Effector memory CD4-positive, alpha-beta T cell (primary cell): Measurements from ENCODE around the gene MEGF9.

ENCODE experiments used
- DNase-seq, 3 donors: peaks; one replicate each; pipeline ENCODE4 v3.0.0-alpha.2; 2020
- H3K27ac ChIP-seq: 2 replicates; pipeline ENCODE4 v1.7.0; 2013; ENCODE audit warnings: mild to moderate bottlenecking, low read length, moderate library complexity; ENCODE audit not compliant: insufficient read depth, poor library complexity, severe bottlenecking
- H3K27me3 ChIP-seq: replicated peaks from 2 replicates; pipeline ENCODE4 v1.7.0; 2013; ENCODE audit warnings: mild to moderate bottlenecking, low read length; ENCODE audit not compliant: insufficient read depth, control insufficient read depth, poor library complexity, severe bottlenecking
- H3K36me3 ChIP-seq: 2 replicates; pipeline ENCODE4 v1.7.0; 2013; ENCODE audit warnings: mild to moderate bottlenecking, low read length, moderate library complexity; ENCODE audit not compliant: control insufficient read depth, insufficient read depth
- H3K4me1 ChIP-seq: 2 replicates; pipeline ENCODE4 v1.7.0; 2013; ENCODE audit warnings: low read length, mild to moderate bottlenecking; ENCODE audit not compliant: control insufficient read depth, insufficient read depth, poor library complexity, severe bottlenecking
- H3K4me3 ChIP-seq: 2 replicates; pipeline ENCODE4 v1.7.0; 2013; ENCODE audit warnings: low read length, low read depth, mild to moderate bottlenecking; ENCODE audit not compliant: insufficient read depth, poor library complexity, severe bottlenecking
- H3K9me3 ChIP-seq: 2 replicates; pipeline ENCODE4 v1.7.0; 2013; ENCODE audit warnings: mild to moderate bottlenecking, low read length, moderate library complexity; ENCODE audit not compliant: control insufficient read depth

Gene MEGF9

GRCh38 chr9:120733190-120733589, 18.9 kb upstream of the MEGF9 start:
- H3K4me1 ChIP-seq, result no peaks in the 10 kb centered on the region

DNA sequence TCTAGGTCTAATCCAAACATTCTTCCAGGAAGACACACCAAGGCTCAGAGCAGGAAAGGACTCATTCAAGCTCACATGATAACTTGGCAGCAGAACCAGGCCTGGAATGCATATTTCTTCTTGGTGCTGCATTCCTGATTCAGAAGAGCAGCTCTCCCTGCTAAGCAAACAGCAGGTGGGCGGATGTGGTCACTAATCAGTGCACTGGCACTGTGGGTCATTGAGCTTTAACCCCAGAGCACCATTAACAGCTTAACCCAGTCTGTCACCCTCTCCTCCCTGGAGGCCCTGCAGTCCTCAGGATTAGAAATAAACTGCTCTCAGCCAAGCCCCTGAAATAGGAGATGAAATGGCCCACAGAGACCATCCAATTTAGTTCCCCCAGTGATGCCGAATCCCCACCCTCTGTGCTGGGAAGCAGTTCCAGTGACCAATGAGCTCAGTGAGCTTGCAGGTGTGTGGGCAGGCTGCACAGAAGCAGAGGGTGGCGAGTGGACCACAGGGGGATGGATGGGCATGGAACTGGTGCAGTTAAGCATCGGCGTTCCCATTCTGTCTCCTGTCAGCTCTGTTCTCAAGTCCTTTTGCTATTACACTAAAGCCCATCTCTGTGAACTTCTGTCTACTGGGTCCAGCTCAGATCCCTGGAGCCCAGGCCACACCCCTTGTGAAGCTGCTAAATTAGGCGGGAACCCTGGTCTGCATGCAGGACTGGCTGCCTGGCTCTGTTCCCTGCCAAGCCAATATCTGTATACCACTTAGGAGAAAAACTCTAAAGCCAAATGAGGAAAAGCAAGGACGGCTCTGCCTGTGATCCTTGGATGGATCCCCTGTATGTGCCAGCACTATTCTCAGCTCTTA, 16.6 kb upstream of the MEGF9 start:
- Histone ChIP-seq H3K4me1 (no peaks in the 10 kb centered on the region), H3K36me3 (no peaks in the 10 kb centered on the region), H3K27me3 (no peaks in the 10 kb centered on the region), H3K27ac (no peak overlapping the region), H3K4me3 (no peak overlapping the region), H3K9me3 (no peaks in the 10 kb centered on the region)
- no peak for DNase-seq

More at GRCh38 chr9:120733190-120733589, 18.9 kb upstream of the MEGF9 start:
- no peak overlapping the region for H3K27ac ChIP-seq
- no peaks in the 10 kb centered on the region for H3K36me3 ChIP-seq
- H3K9me3 ChIP-seq, result no peaks in the 10 kb centered on the region
- no peak for DNase-seq
- H3K27me3 ChIP-seq, result no peaks in the 10 kb centered on the region
- no peak overlapping the region for H3K4me3 ChIP-seq

GRCh38 chr9:120729791-120730241, 15.5 kb upstream of the MEGF9 start:
- Histone ChIP-seq H3K4me1 (no peaks in the 10 kb centered on the region), H3K9me3 (no peaks in the 10 kb centered on the region), H3K4me3 (no peak overlapping the region), H3K27ac (no peak overlapping the region), H3K27me3 (no peaks in the 10 kb centered on the region), H3K36me3 (no peaks in the 10 kb centered on the region)
- no peak for DNase-seq

DNA sequence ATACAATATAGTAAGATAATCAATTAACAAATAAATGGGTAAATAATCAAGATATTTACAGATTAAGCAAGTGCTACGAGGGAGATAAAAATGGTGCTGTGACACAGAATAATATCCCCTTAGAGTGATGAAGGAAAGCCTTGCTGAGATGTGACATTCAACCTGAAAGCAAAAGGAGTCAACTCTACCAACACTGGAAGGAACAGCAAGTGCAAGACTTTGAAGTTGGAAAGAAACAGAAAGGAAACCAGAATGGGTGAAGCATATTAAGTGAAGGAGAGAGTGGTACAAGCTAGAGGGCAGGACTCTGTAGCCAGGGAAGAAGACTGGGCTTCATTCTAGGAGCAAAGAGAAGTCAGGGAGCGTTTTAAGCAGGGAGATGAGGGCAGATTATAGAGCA, 12.2 kb upstream of the MEGF9 start:
- Histone ChIP-seq H3K27me3 (no peaks in the 10 kb centered on the region), H3K4me1 (no peaks in the 10 kb centered on the region)

GRCh38 chr9:120725907-120726306, 11.6 kb upstream of the MEGF9 start:
- Histone ChIP-seq H3K4me3 (no peak overlapping the region), H3K9me3 (no peaks in the 10 kb centered on the region), H3K36me3 (no peaks in the 10 kb centered on the region), H3K27me3 (no peaks in the 10 kb centered on the region), H3K4me1 (no peaks in the 10 kb centered on the region), H3K27ac (no peak overlapping the region)
- no peak for DNase-seq

More for the DNA sequence above, 12.2 kb upstream of the MEGF9 start:
- Histone ChIP-seq H3K9me3 (no peaks in the 10 kb centered on the region), H3K36me3 (no peaks in the 10 kb centered on the region), H3K4me3 (no peak overlapping the region), H3K27ac (no peak overlapping the region)
- no peak for DNase-seq

DNA sequence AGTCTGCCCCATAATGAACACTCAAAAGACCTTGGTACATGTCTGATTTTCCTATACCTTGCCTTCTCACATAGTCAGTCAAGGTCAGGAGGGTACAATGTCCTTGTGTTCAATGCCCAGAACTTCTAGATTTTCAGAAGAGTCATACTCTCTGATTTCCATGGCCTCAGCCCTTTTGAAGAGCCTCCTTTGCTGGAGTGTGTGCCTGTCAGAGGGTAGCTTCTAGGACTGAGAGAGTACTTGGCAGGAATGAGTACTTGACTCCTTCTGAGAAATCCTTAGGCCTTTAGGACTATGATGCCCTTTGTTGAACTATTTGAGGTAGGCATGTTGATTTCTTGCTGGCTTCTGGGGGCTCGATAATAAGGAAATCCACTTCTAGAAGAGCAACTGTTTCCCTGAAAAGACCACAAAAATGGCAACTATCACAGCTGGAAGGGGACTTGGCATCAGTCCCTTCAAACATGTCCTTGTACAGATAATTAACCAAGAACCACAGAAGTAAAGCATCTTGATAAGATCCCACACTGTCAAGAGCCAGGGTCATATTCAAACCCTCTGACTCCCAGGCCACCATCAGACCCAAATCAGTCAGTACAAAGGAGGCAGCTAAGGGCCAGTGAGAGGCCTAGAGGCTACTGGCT, 10.6 kb upstream of the MEGF9 start:
- Histone ChIP-seq H3K27ac (no peak overlapping the region), H3K9me3 (no peaks in the 10 kb centered on the region), H3K27me3 (no peaks in the 10 kb centered on the region), H3K4me3 (no peak overlapping the region), H3K36me3 (no peaks in the 10 kb centered on the region), H3K4me1 (no peaks in the 10 kb centered on the region)
- DNase-seq, result no peak

- no peak for DNase-seq
These were observed 9.3 kb upstream of the MEGF9 start for GRCh38 chr9:120723565-120723964.

DNA sequence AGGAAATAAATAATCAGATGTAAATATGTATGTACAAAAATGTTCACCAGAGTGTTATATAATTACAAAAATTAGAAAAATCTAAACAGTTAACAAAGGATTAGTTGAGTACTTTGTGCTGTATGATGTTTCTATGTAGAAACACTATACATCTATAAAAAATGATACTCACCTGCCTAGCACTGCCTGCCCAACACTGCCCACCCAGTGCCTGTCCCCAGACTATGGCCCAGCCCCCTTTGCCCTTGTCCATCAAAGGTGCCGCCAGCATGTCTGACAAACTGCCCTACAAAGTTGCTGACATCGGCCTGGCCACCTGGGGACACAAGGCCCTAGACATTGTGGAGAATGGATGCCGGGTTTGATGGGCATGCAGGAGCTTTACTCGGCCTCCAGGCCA, 6.1 kb upstream of the MEGF9 start:
- no peaks in the 10 kb centered on the region for H3K4me1 ChIP-seq
- no peak overlapping the region for H3K4me3 ChIP-seq
- H3K36me3 ChIP-seq, result no peaks in the 10 kb centered on the region
- no peaks in the 10 kb centered on the region for H3K9me3 ChIP-seq
- H3K27me3 ChIP-seq, result no peaks in the 10 kb centered on the region
- DNase-seq, result no peak
- no peak overlapping the region for H3K27ac ChIP-seq

More at GRCh38 chr9:120723565-120723964, 9.3 kb upstream of the MEGF9 start:
- no peak overlapping the region for H3K27ac ChIP-seq
- H3K36me3 ChIP-seq, result no peaks in the 10 kb centered on the region
- H3K4me3 ChIP-seq, result no peak overlapping the region
- H3K9me3 ChIP-seq, result no peaks in the 10 kb centered on the region
- no peaks in the 10 kb centered on the region for H3K4me1 ChIP-seq
- no peaks in the 10 kb centered on the region for H3K27me3 ChIP-seq

GRCh38 chr9:120718316-120718715, 4.0 kb upstream of the MEGF9 start:
- DNase-seq, result no peak
- H3K27ac ChIP-seq, result no peak overlapping the region
- H3K27me3 ChIP-seq, result no peaks in the 10 kb centered on the region
- H3K36me3 ChIP-seq, result no peaks in the 10 kb centered on the region
- no peak overlapping the region for H3K4me3 ChIP-seq
- H3K4me1 ChIP-seq, result peaks cover 10% of the 10 kb centered on the region
- H3K9me3 ChIP-seq, result no peaks in the 10 kb centered on the region

GRCh38 chr9:120717176-120717575, 2.9 kb upstream of the MEGF9 start:
- H3K27me3 ChIP-seq, result no peaks in the 10 kb centered on the region
- no peak for DNase-seq
- no peak overlapping the region for H3K4me3 ChIP-seq
- H3K4me1 ChIP-seq, result peaks cover 18% of the 10 kb centered on the region
- H3K36me3 ChIP-seq, result no peaks in the 10 kb centered on the region
- no peaks in the 10 kb centered on the region for H3K9me3 ChIP-seq
- H3K27ac ChIP-seq, result no peak overlapping the region
